ENCODE measurements around the gene KMT2C.

GRCh38 chr7:152105205-152105604, 330.6 kb downstream of the KMT2C start:
- TF ChIP-seq ESRRA (IDR thresholded peaks at IDR 0.05; ENCODE audit: low read length) (no peak), FOXM1 (IDR thresholded peaks at IDR 0.05; ENCODE audit: low read depth, low read length) (no peak), MYB (IDR thresholded peaks at IDR 0.05; ENCODE audit: borderline replicate concordance, low read depth, low read length) (no peak), ZBTB33 (IDR thresholded peaks at IDR 0.05) (no peak), CEBPZ (IDR thresholded peaks at IDR 0.05; ENCODE audit: low read depth, low read length) (no peak), CREB1 (IDR thresholded peaks at IDR 0.05; ENCODE audit: low read depth) (no peak), EP300 (IDR thresholded peaks at IDR 0.05; ENCODE audit: borderline replicate concordance in 1 of 2, control insufficient read depth in 1 of 2, low read depth in 2 of 2, low read length in 2 of 2) (no peak), EZH2 (IDR thresholded peaks at IDR 0.05; ENCODE audit: borderline replicate concordance, control insufficient read depth, low read depth, low read length) (no peak), GATAD2B (conservative IDR thresholded peaks at IDR 0.05; ENCODE audit: low read depth) (no peak), SMC3 (IDR thresholded peaks at IDR 0.05; ENCODE audit: borderline replicate concordance, low read length) (no peak), POLR2A (IDR thresholded peaks at IDR 0.05; ENCODE audit: low read depth, low read length) (no peak), SUZ12 (IDR thresholded peaks at IDR 0.05; ENCODE audit: unreplicated experiment) (no peak), CTCF (IDR thresholded peaks at IDR 0.05 in 2 of 3, conservative IDR thresholded peaks at IDR 0.05 in 1 of 3; ENCODE audit: control insufficient read depth in 2 of 3, extremely low read depth in 1 of 3, insufficient read depth in 1 of 3, low read depth in 3 of 3, low read length in 3 of 3) (no peak)

All from GM12878 (cell line).